Calu3 (cell line): ENCODE data around the gene TCF12. TPM values are rescaled to one million over a fixed set of nuclear protein-coding genes. Genes with fewer than 3 reads are reported as not detected.

Experiments
- BruUV-seq: library from RNA; stranded (reverse); fragments of 400-500 nt; replicated peaks from 2 replicates; lab custom pipeline; 2021; lab: Mats Ljungman, UMichigan
- CTCF ChIA-PET: fragments of 300-600 bp; sonication (Branson Sonifier 250); formaldehyde crosslinking; loops from one replicate; lab custom pipeline; 2022; ENCODE audit warnings: antibody characterized with exemption; lab: Charles Lee
- DNase-seq: peaks from one replicate; pipeline ENCODE4 v3.0.0; 2022
- H3K27ac Mint-ChIP-seq: one replicate; pipeline ENCODE4 v1.8.0; 2022; ENCODE audit warnings: mixed read lengths; ENCODE audit not compliant: unreplicated experiment
- H3K27me3 Mint-ChIP-seq: one replicate; pipeline ENCODE4 v1.8.0; 2022; ENCODE audit warnings: mixed read lengths; ENCODE audit not compliant: unreplicated experiment
- H3K36me3 Mint-ChIP-seq: one replicate; pipeline ENCODE4 v1.8.0; 2022; ENCODE audit warnings: mild to moderate bottlenecking, moderate library complexity, mixed read lengths; ENCODE audit not compliant: insufficient read depth, unreplicated experiment
- H3K4me1 Mint-ChIP-seq: one replicate; pipeline ENCODE4 v1.8.0; 2022; ENCODE audit warnings: mild to moderate bottlenecking, low read depth, mixed read lengths; ENCODE audit not compliant: unreplicated experiment
- H3K4me3 Mint-ChIP-seq: one replicate; pipeline ENCODE4 v1.8.0; 2022; ENCODE audit warnings: mild to moderate bottlenecking, low read depth, moderate library complexity, mixed read lengths; ENCODE audit not compliant: unreplicated experiment
- H3K9me3 Mint-ChIP-seq: one replicate; pipeline ENCODE4 v1.8.0; 2022; ENCODE audit warnings: low read depth, mixed read lengths; ENCODE audit not compliant: unreplicated experiment
- CTCF ChIP-seq: fragments of 200-600 bp; IDR thresholded peaks from one replicate; pipeline ENCODE4 v1.8.0; 2022; ENCODE audit warnings: antibody characterized with exemption; ENCODE audit not compliant: unreplicated experiment
- intact Hi-C: fragments of 100-400 bp; cut with micrococcal nuclease; formaldehyde crosslinking; loops from one replicate; pipeline ENCODE4 v1.10.0; 2022; ENCODE audit not compliant: unreplicated experiment
- total RNA-seq: library from RNA; stranded (reverse); gene quantifications from 2 replicates; pipeline ENCODE4 v1.2.3, GENCODE V29; 2022

Gene TCF12
- total RNA-seq, 1 experiment from 2014 or later, result 127 TPM

- H3K27me3 Mint-ChIP-seq, result no peaks in the 10 kb centered on the region
- H3K36me3 Mint-ChIP-seq, result no peaks in the 10 kb centered on the region
- no peak for DNase-seq
- TF ChIP-seq CTCF, result no peak
- H3K27ac Mint-ChIP-seq, result no peak overlapping the region
- no peak overlapping the region for H3K4me3 Mint-ChIP-seq
- no TSS peak for BruUV-seq
- no peaks in the 10 kb centered on the region for H3K9me3 Mint-ChIP-seq
- CTCF ChIA-PET, result interaction anchor here (0.6 to 0.7 kb wide), 2 partner anchors 9 to 124 kb away, joined by 5 read pairs; no protein-coding TSS in a partner anchor
- intact Hi-C loops, result no loop called here
- H3K4me1 Mint-ChIP-seq, result no peaks in the 10 kb centered on the region
These were observed 225.2 kb downstream of the TCF12 start for GRCh38 chr15:57143511-57144078.

GRCh38 chr15:57144448-57144847, 226.0 kb downstream of the TCF12 start:
- H3K4me1 Mint-ChIP-seq, result no peaks in the 10 kb centered on the region
- TF ChIP-seq CTCF, result no peak
- no peak for DNase-seq
- intact Hi-C loops, result no loop called here
- no peak overlapping the region for H3K4me3 Mint-ChIP-seq
- H3K27ac Mint-ChIP-seq, result no peak overlapping the region
- no TSS peak for BruUV-seq
- no peaks in the 10 kb centered on the region for H3K9me3 Mint-ChIP-seq
- CTCF ChIA-PET, result interaction anchor here (0.7 kb wide), 1 partner anchor 22 kb away, joined by 4 read pairs; no protein-coding TSS in a partner anchor
- no peaks in the 10 kb centered on the region for H3K36me3 Mint-ChIP-seq
- H3K27me3 Mint-ChIP-seq, result no peaks in the 10 kb centered on the region

GRCh38 chr15:57146506-57147201, 228.2 kb downstream of the TCF12 start:
- DNase-seq, result peak; percentile 31
- H3K36me3 Mint-ChIP-seq, result no peaks in the 10 kb centered on the region
- CTCF ChIA-PET, result interaction anchor here (0.5 to 2.9 kb wide), 8 partner anchors 34 to 395 kb away, joined by 3 to 22 read pairs (median 5); partner anchors contain the start of genes CGNL1 and TCF12
- H3K27ac Mint-ChIP-seq, result no peak overlapping the region
- H3K4me1 Mint-ChIP-seq, result no peaks in the 10 kb centered on the region
- no peaks in the 10 kb centered on the region for H3K27me3 Mint-ChIP-seq
- intact Hi-C loops, result loop anchor here (1.0 to 5.0 kb wide), 3 partner anchors 68 to 381 kb away; no protein-coding TSS in a partner anchor
- peak; percentile 63 for TF ChIP-seq CTCF
- H3K9me3 Mint-ChIP-seq, result peaks cover 2% of the 10 kb centered on the region
- no TSS peak for BruUV-seq
- H3K4me3 Mint-ChIP-seq, result no peak overlapping the region

GRCh38 chr15:57147621-57148020, 229.2 kb downstream of the TCF12 start:
- no peak for TF ChIP-seq CTCF
- intact Hi-C loops, result loop anchor here (2.0 to 5.0 kb wide), 2 partner anchors 67 to 380 kb away; no protein-coding TSS in a partner anchor
- Mint-ChIP-seq H3K4me3 (no peak overlapping the region), H3K4me1 (no peaks in the 10 kb centered on the region), H3K9me3 (peaks cover 2% of the 10 kb centered on the region), H3K27me3 (no peaks in the 10 kb centered on the region), H3K27ac (no peak overlapping the region), H3K36me3 (no peaks in the 10 kb centered on the region)
- no peak for DNase-seq
- BruUV-seq, result no TSS peak
- CTCF ChIA-PET, result interaction anchor here (0.5 to 2.9 kb wide), 4 partner anchors 11 to 406 kb away, joined by 3 to 22 read pairs (median 4); no protein-coding TSS in a partner anchor
